Hematopoietic multipotent progenitor cell treated with erythropoietin and hydrocortisone succinate and interleukin-3 and kit ligand, for 6 days (in vitro differentiated cells): Measurements from ENCODE around the gene GAS6.
"Not testable (repeated sequence)": the region's sequence is repeated elsewhere in the genome, so short reads cannot be mapped to it uniquely, and the experiment has no call there.

Experiments used
- DNase-seq: peaks from one replicate; pipeline ENCODE4 v3.0.0-alpha.2; 2015

GAS6 gene

DNA sequence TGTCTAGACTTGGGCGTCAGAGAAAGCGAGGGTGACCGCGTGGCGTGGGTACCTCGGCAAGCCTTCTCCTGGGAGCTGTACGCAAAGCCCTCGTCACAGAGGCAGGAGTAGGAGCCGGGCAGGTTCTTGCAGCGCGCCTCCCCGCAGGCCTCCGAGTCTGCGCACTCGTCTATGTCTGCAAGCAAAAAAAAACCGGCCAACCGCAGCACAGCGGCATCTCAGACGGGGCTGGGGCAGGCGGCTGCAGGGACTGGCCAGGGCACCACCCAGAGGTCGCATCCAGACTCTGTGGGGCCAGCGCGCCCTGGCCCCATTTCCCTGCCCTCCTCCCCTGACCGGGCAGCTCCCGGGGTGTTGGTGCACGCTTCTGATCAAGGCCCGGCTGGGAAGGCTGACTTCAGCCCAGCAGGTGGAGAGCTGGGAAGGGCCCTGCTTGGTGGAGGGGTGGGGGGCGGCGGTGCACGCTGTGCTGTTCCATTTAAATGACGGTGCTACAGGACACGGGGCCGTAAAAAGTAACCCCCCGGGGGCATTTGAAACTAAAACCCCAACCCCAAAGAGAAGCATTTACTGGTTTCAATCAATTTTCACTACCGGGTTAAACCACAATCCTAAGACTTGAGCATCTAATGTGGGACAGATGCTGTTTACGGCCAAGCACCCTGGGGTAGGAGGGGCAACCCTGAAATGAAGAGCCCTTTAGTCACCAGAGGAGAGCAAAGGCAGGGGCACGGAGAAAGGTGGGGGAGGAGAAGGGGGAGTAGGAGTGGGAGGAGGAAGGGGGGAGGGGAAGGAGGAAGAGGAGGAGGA, 28.2 kb downstream of the GAS6 start:
- no peak for DNase-seq

DNA sequence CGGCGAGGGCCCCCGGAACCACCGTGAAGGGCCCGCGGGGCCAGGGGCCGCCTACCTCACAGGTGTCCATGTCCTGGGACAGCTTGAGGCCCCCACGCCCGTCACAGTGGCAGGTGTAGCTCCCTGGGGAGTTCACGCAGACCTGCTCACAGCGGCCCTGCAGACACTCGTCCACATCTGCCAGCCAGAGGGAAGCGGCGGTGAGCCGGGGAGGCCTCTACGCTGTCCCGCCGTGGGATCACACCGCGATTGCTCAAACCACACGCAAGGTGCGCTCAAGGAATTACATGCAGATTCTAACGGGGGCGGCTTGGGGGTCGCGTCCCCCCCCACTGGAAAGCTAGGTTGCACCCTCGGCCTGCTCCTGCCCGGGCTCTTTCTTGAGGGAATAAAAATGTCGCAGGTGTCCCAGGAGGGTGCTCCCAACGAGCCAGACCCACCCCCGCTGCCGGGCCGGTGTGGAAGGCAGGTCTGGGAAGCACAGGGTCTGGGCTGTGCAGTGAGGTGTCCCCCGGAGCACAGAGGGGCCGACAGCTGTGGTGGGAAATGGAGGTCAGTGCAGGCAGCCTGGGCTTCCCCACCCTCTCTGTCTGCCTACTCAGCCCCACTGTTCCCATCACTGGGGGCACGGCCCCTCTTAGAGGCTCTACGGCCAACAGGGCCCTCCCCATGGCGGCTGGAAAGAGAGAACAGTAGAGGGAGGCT, 29.2 kb downstream of the GAS6 start:
- DNase-seq = no peak

DNA sequence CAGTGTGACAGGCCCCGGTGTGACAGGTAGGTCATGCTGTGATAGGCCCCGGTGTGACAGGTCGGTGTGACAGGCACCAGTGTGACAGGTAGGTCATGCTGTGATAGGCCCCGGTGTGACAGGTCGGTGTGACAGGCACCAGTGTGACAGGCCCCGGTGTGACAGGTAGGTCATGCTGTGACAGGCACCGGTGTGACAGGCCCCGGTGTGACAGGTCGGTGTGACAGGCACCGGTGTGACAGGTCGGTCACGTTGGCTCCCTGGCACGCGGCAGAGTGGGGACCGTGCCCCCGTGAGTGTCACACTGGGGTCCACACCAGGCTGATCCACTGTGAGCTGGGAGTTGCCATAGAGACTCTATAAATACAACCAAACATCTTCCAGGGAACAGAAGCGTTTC, 29.9 kb downstream of the GAS6 start:
- DNase-seq = not testable (repeated sequence)

DNA sequence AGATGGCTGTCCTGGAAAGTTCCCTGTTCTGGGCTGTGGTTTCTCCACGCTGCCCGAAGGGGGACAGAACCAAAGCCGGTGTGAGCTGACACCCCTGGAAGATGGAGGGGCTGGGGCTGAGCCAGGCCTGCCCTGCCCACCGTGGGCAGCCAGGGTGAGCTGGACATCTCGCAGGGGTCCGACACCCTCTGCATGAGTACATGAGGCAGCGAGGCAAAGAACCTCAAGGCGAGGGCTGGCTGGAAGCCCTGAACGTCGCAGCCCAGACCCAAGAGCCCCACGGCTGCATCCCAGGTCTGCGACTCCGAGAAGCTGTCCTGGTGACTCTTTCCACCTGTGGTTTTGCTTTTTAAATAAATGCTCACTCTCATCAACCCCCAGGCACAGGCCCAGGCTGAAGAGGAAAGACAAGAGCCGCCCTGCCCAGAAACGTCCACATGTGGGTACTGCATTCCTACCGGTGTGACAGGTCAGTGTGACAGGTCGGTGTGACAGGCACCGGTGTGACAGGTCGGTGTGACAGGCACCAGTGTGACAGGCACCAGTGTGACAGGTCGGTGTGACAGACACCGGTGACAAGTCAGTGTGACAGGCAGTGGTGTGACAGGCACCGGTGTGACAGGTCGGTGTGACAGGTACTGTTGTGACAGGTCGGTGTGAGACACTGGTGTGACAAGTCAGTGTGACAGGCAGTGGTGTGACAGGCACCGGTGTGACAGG, 30.6 kb downstream of the GAS6 start:
- no peak for DNase-seq

DNA sequence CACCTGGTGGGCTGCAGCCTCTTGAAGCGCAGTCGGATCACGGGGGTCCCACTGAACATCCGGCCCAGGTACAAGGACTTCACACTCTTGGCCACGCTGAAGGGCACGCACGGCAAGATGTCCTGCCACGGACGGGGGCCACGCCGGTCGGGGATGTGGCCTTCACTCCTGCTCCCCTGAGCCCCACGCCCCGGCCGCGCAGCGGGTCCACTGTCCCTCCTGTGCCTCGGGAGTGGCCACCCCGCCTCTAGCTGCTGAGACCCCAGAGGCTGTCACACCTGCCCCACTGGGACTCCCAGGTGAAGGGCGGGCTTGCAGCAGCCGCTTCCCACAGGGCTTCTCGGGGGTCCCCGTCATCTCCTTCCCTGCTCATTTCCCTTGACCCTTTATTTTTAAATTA, 31.2 kb downstream of the GAS6 start:
- no peak for DNase-seq

DNA sequence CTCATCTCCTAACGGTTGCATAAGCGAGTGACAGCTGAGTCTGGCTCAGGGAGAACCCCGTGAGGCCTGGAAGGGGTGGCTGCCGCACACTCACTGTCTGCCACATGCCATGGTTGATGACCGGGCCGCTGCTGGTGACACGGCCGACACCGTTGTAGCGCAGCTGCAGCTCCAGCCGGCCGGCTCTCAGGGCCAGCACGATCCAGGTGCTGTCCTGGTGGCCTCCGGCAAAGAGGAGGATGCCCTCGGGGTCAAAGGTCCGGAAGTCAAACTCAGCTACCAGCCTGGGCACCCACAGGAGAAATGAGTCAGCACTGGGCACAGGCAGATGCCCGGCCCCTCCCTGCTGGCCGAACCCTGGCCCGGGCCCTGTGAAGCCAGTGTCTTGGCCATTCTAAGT, 31.7 kb downstream of the GAS6 start:
- DNase-seq = no peak

DNA sequence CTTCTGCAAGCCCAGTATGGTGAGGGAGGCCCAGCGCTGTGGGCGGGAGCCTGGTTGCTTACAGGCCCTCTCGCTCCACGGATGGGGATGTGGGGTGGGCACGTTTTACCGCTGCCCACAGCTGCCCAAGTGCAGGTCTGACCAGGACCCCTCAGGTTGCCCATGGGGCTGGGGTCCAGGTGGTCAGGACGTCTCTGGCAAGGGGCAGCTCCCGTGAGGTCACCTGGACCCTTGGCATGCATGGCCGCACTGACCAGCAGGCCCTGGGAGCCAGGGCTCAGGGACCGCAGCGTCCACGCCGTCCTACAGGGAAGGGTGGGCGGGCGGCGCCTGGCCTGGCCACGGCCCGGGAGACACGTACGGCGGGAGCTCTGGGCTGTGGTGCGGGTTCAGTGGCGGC, 32.8 kb downstream of the GAS6 start:
- no peak for DNase-seq

DNA sequence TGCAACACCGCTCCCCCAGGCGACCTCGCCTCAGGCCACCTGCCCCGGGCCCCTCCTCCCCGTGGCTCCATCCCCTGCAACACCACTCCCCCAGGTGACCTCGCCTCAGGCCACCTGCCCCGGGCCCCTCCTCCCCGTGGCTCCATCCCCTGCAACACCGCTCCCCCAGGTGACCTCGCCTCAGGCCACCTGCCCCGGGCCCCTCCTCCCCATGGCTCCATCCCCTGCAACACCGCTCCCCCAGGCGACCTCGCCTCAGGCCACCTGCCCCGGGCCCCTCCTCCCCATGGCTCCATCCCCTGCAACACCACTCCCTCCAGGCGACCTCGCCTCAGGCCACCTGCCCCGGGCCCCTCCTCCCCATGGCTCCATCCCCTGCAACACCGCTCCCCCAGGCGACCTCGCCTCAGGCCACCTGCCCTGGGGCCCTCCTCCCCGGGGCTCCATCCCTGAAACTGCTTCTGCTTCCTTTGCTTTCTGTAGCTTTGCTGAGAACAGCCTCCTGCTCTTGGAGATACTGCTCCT, 33.4 kb downstream of the GAS6 start:
- DNase-seq = not testable (repeated sequence)

DNA sequence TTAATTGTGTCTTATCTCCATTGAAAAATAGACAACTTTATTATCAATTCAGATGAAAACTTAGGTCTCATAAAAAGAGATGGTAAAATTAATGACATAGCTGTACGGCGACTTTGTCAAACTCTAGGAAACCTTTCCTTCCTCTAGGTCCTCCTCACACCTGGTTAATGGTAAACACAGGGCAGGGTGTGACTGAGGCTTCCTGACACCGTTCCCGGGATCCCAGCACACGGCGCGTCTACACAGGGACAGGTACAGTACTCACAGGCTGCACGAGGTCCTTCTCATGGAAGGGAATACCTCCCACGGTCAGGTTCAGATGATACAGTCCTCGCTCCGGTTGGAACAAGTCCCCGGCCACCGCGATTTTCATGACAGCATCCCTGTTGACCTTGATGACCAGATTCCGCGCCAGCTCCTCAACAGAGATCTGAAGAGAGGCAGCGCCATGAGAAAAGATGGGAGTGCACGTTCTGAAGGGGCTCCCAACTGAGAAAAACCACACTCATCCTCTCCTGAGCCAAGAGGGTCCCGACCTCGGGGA, 35.5 kb downstream of the GAS6 start:
- no peak for DNase-seq

DNA sequence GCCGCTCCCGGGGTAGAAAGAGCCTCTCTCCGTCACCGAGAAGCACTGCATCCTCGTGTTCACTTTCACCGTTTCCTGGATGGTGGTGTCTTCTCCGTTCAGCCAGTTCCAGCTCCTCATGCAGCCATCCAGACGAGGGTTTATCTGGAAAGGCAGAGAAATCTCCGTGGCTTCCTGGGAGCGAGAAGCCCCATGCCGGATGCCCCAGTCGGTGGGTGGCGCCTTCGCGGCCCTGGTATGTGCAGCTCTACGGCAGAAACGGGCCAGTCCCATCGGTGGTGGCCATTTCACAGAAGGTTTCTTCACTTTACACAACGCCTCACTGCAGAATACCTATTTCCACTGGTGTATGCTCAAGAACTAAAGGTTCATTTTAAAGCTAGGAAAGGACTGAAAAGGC, 36.9 kb downstream of the GAS6 start:
- no peak for DNase-seq

DNA sequence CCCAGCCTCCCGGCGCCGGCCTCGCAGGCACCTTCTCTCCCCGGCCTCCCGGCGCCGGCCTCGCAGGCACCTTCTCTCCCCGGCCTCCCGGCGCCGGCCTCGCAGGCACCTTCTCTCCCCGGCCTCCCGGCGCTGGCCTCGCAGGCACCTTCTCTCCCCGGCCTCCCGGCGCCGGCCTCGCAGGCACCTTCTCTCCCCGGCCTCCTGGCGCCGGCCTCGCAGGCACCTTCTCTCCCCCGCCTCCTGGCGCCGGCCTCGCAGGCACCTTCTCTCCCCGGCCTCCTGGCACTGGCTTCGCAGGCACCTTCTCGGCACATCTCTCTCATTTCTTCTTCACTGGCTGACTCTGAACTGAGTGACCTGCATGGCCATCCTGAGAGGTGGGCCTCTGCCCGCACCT, 37.4 kb downstream of the GAS6 start:
- not testable (repeated sequence) for DNase-seq

DNA sequence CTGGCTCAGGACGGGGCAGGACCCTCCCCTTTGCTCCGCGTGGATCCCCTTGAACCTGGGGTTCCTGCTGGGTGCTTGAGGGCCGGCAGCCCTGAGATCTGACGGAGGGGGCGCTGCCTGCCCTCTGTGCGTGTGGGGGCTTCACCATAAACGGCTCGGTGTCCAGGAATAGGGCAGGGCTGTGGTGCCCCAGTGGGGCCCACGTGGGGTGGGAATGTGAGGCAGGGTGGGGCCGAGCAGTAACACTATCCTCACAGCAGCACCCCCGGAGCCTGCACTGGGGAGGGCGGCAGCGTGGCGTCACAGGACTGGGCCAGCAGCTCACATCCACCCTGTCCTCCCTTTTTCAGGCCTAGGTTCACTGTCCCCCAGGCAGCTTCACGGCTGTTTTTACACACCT, 38.0 kb downstream of the GAS6 start:
- no peak for DNase-seq

DNA sequence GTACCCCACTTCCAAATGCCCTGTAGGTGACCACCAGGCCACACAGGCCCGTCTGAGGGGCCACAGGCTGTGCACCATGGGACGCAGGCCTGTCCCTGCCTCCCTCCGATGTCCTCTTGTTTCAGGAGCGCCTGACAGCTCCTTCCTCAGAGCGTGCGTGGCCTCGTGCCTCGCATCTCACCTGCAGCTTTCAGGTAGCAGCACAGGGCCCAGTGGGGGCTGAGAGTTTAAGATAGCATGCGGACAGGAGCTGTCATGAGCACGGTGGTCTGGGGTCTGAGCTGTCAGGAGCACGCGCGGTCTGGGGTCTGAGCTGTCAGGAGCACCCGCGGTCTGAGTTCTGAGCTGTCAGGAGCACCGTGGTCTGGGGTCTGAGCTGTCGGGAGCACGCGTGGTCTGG, 40.1 kb downstream of the GAS6 start:
- DNase-seq = no peak

DNA sequence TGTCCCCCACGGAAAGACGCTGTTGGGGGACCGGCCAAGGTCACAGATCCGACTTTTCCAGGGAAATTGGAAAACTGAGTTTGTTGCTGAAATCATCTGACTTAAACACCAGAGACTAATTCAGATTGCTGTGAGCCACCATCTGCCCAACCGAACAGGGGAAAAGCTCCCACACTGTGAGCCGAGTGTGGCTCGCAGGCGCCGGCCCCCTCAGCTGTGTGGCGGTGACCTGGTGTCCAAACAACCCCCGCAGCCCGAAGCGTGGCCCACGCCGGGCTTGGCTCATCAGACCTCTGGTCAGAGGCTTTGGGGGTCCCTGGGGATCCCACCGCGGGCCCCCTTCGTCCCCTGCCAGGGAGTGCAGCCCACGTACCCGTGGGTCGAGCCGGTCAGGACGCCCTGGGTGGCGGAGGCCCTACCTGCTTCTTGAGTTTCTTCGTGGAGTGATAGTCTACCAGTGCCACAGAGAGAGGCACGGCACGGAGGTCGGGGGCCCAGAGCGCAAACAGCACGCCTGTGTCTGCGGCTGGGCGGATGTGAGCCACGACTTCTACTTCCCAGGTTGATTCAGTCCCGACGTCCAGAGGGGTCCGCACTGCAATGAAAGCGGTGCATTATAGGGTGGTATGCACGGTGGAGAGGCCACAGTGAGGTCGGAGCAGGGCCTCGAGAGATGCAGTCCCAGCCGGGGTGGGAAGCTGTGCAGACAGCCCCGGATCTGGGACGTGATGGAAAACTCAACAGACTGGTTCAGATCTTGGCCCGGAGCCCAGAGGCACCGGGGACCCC, 40.7 kb downstream of the GAS6 start:
- no peak for DNase-seq

DNA sequence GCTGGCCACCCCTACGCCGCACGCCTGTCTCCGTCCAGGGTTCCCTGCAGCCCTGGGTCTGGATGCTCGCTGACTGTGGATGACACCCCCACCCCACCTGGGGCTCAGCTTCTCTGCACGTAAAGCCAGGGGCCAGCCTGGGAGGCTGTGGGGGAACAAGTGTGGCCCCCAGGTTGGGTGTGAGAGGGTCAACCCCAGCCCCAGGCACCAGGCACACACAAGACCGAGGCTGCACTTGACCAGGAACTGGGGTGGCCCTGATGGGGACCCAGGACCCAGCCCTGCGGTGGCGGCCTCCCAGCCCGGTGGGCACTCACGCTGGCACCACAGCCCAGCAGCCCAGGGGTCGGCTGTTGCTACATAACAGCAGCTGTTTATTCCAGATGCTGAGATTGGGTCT, 41.6 kb downstream of the GAS6 start:
- no peak for DNase-seq

DNA sequence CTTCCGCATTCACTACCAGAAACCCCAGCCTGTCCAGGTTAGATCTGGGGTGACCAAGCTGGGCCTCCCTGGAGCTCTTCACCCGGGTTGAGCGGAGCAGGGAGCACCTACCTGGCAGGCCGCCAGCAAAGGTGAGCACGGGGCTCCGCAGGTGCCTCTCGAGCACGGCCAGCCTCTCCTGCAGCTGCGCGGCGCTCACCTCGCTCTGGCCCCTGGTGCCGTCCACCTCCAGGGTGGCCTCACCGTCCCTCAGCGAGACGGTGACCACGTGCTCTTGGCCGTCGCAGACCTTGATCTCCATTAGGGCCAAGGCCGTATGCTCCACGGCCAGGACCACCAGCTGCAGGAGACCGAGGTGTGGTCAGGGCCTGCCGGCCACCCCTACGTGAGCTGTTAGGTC, 42.0 kb downstream of the GAS6 start:
- no peak for DNase-seq

DNA sequence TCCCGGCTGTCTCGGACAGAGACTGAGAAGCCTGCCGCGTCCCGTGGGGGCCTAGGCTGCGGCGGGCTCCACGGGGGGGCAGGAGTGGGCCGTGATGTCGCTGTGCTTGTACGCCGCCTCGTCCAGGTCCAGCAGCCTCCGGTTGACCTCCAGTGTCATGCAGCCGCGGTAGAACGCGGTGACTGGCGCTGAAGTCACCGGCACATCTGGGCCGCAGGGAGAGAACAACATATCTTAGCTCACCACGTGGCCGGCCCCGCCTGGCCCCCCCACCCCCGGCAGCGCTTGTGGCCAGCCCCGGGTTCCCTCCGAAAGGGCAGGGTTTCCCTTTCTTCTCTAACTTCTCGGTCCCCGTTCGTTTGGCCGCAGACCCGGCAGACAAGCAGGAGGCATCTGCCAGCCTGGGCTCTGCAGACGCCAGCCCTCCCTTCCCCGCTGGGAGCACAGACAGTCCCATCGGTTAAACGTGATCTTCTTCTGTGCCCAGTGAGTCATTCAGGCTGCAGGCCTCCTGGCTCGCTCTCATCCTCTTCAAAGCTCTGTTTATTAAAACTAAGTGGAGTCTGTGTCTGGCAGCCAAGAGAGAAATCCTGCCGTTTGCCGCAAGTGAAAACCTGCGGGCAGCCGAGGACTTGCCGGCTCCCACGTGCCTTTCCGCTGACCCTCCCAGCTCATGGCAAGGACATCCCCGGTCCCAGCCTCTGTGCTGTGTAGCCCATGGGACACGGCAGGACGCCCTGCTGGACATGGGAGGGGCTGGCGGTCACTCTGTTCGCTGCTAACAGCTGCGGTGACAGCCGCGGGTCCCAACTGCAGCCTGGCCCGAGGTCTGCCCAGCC, 42.8 kb downstream of the GAS6 start:
- no peak for DNase-seq

DNA sequence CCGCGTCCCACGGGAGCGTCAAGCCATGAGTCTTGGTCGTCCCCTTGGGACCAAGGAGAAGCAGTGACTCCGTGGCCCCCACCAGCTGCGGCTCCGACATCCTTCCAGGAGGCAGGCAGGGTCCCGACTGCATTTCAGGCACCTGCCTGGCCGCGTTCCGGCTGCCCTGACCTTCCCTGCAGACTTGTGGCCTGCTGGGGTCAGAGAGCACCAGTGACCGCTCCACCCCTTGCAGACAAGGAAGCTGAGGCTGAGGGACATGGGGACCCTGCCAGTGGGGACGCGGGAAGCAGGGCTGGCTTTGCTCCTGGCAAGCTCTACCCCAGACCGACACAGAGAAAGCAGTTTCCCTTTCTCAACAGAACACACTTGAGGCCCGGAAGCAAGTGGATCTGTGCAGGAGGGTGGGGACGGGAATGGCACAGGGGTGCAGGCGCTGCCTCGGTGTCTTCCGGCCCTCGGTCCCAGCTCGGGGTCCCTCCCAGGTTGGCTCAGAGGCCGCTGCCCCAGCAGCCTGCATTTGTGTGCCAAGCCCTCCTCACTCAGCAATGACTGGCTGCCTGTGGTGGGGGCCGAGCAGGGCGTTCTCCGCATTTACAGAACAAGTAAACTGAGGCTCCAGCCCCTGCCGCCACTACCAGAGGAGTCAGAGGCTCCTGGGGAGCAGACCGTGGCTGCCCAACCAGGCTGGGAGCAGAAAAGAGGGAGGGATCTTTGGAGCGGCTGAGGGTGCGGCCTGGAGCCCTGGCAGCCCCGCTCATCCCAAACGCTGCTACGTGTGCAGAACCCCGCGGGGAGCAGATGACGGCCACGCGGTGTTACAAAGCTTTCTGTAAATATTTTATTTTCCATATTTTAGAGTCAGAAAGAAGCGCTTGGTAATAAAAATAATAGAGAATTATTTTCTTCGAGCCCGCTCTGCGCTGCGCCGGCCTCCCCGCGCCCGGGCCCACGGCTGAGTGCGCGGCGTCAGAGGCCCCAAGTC, 43.9 kb downstream of the GAS6 start:
- no peak for DNase-seq

DNA sequence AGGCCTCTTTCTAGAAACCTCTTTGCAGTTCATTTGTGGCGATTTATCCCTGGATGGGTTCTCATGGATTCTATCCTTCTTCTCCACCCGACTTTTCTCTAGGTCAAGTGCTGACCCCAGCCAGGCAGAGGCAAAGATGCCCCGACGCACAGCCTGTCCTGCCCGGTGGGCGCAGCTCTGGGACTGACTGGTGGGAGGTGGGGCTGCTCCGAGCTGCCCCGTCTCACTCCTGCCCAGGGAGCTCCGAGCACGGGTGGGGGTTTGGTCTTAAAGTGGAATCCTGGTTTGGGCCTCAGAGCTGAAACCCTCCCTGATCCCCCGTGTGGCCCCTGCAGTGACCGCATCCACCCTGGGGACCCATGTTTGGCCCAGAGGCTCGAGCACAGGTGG, 44.5 kb downstream of the GAS6 start:
- DNase-seq = no peak

DNA sequence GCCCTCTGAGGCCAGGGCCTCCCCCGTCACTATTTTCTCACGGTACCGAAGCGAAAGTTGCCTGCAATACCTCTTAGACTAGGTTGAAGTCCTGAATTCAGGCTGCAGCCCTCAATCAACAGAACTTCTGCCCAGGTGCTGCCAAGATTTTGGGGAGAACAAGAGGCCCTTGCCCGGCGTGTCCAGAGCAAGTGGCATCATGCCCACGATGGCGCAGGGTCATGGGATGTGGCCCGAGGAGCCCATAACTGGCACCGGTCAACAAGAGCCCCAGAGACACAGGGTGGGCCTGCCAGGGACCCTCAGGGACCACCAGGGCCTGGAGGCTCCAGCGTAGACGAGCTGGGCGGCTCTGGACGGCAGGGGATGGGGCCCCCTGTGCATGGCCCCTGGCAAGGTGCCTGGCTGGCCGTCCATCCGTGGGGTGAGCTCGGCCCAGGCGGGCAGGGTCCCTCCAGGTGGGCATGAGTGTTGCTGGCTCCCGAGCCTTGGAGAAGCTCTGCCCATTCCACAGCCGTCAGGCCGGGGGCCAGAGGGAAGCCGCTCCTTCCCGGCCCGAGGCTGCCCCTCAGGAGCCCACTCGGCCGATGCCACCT, 45.1 kb downstream of the GAS6 start:
- no peak for DNase-seq
